A549 (cell line): Measurements from ENCODE around the gene IL3. TPM values are rescaled to one million over a fixed set of nuclear protein-coding genes. Genes with fewer than 3 reads are reported as not detected.

Experiments
- ATAC-seq, 2 experiments: fragments of 200-7000 bp in 1 of 2; fragments of >200 bp in 1 of 2; cut with Nextera tagmentation in 1 of 2; cut with Tn5 transposase in 1 of 2; 3 replicates each; pipeline versions ENCODE4 v1.8.0 to v1.9.1; 2018 to 2020; ENCODE audit warnings: mild to moderate bottlenecking in 1 of 2, moderate library complexity in 1 of 2
- CTCF ChIA-PET: fragments of 300-600 bp; sonication (Branson Sonifier 250); formaldehyde crosslinking; extraction: SDS; loops from one replicate; lab custom pipeline; 2021; ENCODE audit warnings: antibody characterized with exemption, inconsistent platforms; lab: Yijun Ruan, JAX
- POLR2A ChIA-PET: fragments of 350-600 bp; formaldehyde crosslinking; extraction: SDS; loops from one replicate; lab custom pipeline; 2021; ENCODE audit warnings: antibody characterized with exemption, inconsistent platforms; lab: Yijun Ruan, JAX
- DNase-seq, 2 experiments: peaks; one replicate each; pipeline versions ENCODE4 v3.0.0 to v3.0.0-alpha.2; 2011 to 2016; ENCODE audit warnings: low read depth in 1 of 2, low spot score in 1 of 2
- FAIRE-seq: peaks from 2 replicates; lab custom pipeline; 2011; peaks lifted over from hg19 to GRCh38; lab: Jason Lieb, UNC
- H3K27ac ChIP-seq, 2 experiments: fragments of >200 bp; sonication (Bioruptor Twin); formaldehyde crosslinking; 3 replicates each; pipeline ENCODE4 v1.5.1; 2016 to 2017
- H3K4me1 ChIP-seq: fragments of >200 bp; sonication (Bioruptor Twin); formaldehyde crosslinking; 3 replicates; pipeline ENCODE4 v1.6.1; 2016
- H3K4me2 ChIP-seq: fragments of >200 bp; sonication (Bioruptor Twin); formaldehyde crosslinking; 3 replicates; pipeline ENCODE4 v1.6.1; 2016
- H3K4me3 ChIP-seq: fragments of >200 bp; sonication (Bioruptor Twin); formaldehyde crosslinking; 3 replicates; pipeline ENCODE4 v1.5.1; 2016
- H3K9me3 ChIP-seq: fragments of >200 bp; sonication (Bioruptor Twin); formaldehyde crosslinking; 3 replicates; pipeline ENCODE4 v1.6.1; 2016
- CEBPB ChIP-seq, 2 experiments: fragments of >200 bp in 1 of 2; sonication (Bioruptor Twin) in 1 of 2; formaldehyde crosslinking in 1 of 2; IDR thresholded peaks; 2 replicates each; pipeline ENCODE4 v1.6.1; 2012 to 2016
- EHMT2 ChIP-seq: fragments of 200-600 bp; sonication (generic); IDR thresholded peaks from 2 replicates; pipeline ENCODE4 v1.6.1; 2016; ENCODE audit warnings: antibody characterized with exemption, low read depth, mild to moderate bottlenecking, moderate library complexity
- ELK1 ChIP-seq: fragments of 150-350 bp; IDR thresholded peaks from 2 replicates; pipeline ENCODE4 v1.6.1; 2014; ENCODE audit warnings: low read depth, mild to moderate bottlenecking, low read length
- ESRRA ChIP-seq: fragments of 150-350 bp; IDR thresholded peaks from 2 replicates; pipeline ENCODE4 v1.6.1; 2014; ENCODE audit warnings: mild to moderate bottlenecking, low read length, borderline replicate concordance
- GATA3 ChIP-seq: IDR thresholded peaks from 2 replicates; pipeline ENCODE4 v1.6.1; 2012; ENCODE audit warnings: borderline replicate concordance
- HES2 ChIP-seq: fragments of >200 bp; sonication (Bioruptor Twin); formaldehyde crosslinking; IDR thresholded peaks from 2 replicates; pipeline ENCODE4 v1.6.1; 2016
- HEYL ChIP-seq: fragments of 250-450 bp; sonication (Bioruptor Pico); IDR thresholded peaks from 2 replicates; pipeline ENCODE4 v1.8.0; 2021; ENCODE audit warnings: mild to moderate bottlenecking, moderate library complexity
- HOXB13 ChIP-seq: fragments of 250-450 bp; sonication (Bioruptor Pico); IDR thresholded peaks from 2 replicates; pipeline ENCODE4 v1.5.0; 2020; ENCODE audit warnings: low read depth, mild to moderate bottlenecking, moderate library complexity
- JUN ChIP-seq, 2 experiments: fragments of >200 bp; sonication (Bioruptor Twin); formaldehyde crosslinking; IDR thresholded peaks; 2 replicates in 1 of 2; 3 replicates in 1 of 2; pipeline ENCODE4 v1.6.1; 2016 to 2017
- JUNB ChIP-seq: fragments of >200 bp; sonication (Bioruptor Twin); formaldehyde crosslinking; IDR thresholded peaks from 2 replicates; pipeline ENCODE4 v1.6.1; 2016
- NPAS2 ChIP-seq: fragments of 250-450 bp; sonication (Bioruptor Pico); IDR thresholded peaks from 2 replicates; pipeline ENCODE4 v1.8.0; 2022; ENCODE audit warnings: mild to moderate bottlenecking, moderate library complexity, borderline replicate concordance
- POLR2AphosphoS2 ChIP-seq: conservative IDR thresholded peaks from 2 replicates; pipeline ENCODE4 v1.6.1; 2012; ENCODE audit warnings: low read length, improper control_type of control experiment, inconsistent platforms
- RAD21 ChIP-seq, 2 experiments: fragments of >200 bp in 1 of 2; sonication (Bioruptor Twin) in 1 of 2; formaldehyde crosslinking in 1 of 2; IDR thresholded peaks in 1 of 2; conservative IDR thresholded peaks in 1 of 2; 2 replicates in 1 of 2; 3 replicates in 1 of 2; pipeline ENCODE4 v1.6.1; 2012 to 2018; ENCODE audit warnings: inconsistent platforms in 1 of 2
- REST ChIP-seq: fragments of 200-600 bp; sonication (generic); IDR thresholded peaks from 2 replicates; pipeline ENCODE4 v1.6.1; 2016; ENCODE audit warnings: antibody characterized with exemption, mild to moderate bottlenecking, moderate library complexity
- TFCP2L1 ChIP-seq: fragments of 250-450 bp; sonication (Bioruptor Pico); IDR thresholded peaks from 2 replicates; pipeline ENCODE4 v1.5.0; 2021; ENCODE audit warnings: mild to moderate bottlenecking
- ZC3H11A ChIP-seq: fragments of 450-650 bp; IDR thresholded peaks from 2 replicates; pipeline ENCODE4 v1.6.1; 2014; ENCODE audit warnings: antibody characterized with exemption, mild to moderate bottlenecking
- ZSCAN20 ChIP-seq: fragments of 250-450 bp; sonication (Bioruptor Pico); IDR thresholded peaks from 2 replicates; pipeline ENCODE4 v1.8.0; 2022; ENCODE audit warnings: mild to moderate bottlenecking, moderate library complexity
- WGBS: methylation state at CpG from one replicate; pipeline ENCODE4 v1.1.6; 2017; ENCODE audit errors: missing lambda C conversion rate; 5-methylcytosine and 5-hydroxymethylcytosine counted together
- polyA plus RNA-seq, 4 experiments: library from polyadenylated mRNA; depleted of rRNA in 3 of 4; stranded (reverse); fragments of >200 nt; fragmentation: RNase III in 1 of 4; extraction: RNeasy Plus Mini Kit Qiagen cat#74134 plus additional on column Dnase treatment in 1 of 4; gene quantifications; 2 replicates in 3 of 4; 3 replicates in 1 of 4; pipeline ENCODE4 v1.2.3, GENCODE V29; 2011 to 2017
- TF ChIP-seq, protein P1 (sequence below): fragments of 250-450 bp; sonication (Bioruptor Pico); IDR thresholded peaks from 2 replicates; pipeline ENCODE4 v1.5.0; 2021; ENCODE audit warnings: mild to moderate bottlenecking, moderate library complexity, borderline replicate concordance

IL3 gene
- polyA plus RNA-seq, 2 of the 4 experiments (the other 2 are of a cell fraction) = not detected

- FAIRE-seq = no peak
- no peak for DNase-seq
- no peak overlapping the region for H3K4me2 ChIP-seq
- no peak for TF ChIP-seq HOXB13 (CRISPR knock-in tag)
- no peak for TF ChIP-seq GATA3
- TF ChIP-seq EHMT2 = no peak
- TF ChIP-seq HES2 = no peak
- TF ChIP-seq JUNB = no peak
- TF ChIP-seq JUN (IDR thresholded peaks at IDR 0.05) = no peak
- TF ChIP-seq HEYL (CRISPR knock-in tag) = no peak
- TF ChIP-seq CEBPB (IDR thresholded peaks at IDR 0.05) = no peak
- no peak for TF ChIP-seq ELK1
- TF ChIP-seq ZSCAN20 (CRISPR knock-in tag) = no peak
- TF ChIP-seq, protein P1, sequence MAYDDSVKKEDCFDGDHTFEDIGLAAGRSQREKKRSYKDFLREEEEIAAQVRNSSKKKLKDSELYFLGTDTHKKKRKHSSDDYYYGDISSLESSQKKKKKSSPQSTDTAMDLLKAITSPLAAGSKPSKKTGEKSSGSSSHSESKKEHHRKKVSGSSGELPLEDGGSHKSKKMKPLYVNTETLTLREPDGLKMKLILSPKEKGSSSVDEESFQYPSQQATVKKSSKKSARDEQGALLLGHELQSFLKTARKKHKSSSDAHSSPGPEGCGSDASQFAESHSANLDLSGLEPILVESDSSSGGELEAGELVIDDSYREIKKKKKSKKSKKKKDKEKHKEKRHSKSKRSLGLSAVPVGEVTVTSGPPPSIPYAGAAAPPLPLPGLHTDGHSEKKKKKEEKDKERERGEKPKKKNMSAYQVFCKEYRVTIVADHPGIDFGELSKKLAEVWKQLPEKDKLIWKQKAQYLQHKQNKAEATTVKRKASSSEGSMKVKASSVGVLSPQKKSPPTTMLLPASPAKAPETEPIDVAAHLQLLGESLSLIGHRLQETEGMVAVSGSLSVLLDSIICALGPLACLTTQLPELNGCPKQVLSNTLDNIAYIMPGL (CRISPR knock-in tag) = no peak
- no peak for TF ChIP-seq NPAS2
- no peak for TF ChIP-seq ESRRA
- no peak for TF ChIP-seq ZC3H11A
- no peak for TF ChIP-seq POLR2AphosphoS2
- WGBS = 15% methylated on average over 3 of the region's 4 CpGs
- H3K27ac ChIP-seq = no peak overlapping the region
- CTCF ChIA-PET = interaction anchor here (1.5 kb wide), 1 partner anchor 435 kb away, joined by 7 read pairs; no protein-coding TSS in a partner anchor
- POLR2A ChIA-PET = no interaction called here
- ATAC-seq = no peak
- H3K9me3 ChIP-seq = no peaks in the 10 kb centered on the region
- no peaks in the 10 kb centered on the region for H3K4me1 ChIP-seq
- no peak overlapping the region for H3K4me3 ChIP-seq
These were observed 36.4 kb upstream of the IL3 start for GRCh38 chr5:132024117-132024435.

DNA sequence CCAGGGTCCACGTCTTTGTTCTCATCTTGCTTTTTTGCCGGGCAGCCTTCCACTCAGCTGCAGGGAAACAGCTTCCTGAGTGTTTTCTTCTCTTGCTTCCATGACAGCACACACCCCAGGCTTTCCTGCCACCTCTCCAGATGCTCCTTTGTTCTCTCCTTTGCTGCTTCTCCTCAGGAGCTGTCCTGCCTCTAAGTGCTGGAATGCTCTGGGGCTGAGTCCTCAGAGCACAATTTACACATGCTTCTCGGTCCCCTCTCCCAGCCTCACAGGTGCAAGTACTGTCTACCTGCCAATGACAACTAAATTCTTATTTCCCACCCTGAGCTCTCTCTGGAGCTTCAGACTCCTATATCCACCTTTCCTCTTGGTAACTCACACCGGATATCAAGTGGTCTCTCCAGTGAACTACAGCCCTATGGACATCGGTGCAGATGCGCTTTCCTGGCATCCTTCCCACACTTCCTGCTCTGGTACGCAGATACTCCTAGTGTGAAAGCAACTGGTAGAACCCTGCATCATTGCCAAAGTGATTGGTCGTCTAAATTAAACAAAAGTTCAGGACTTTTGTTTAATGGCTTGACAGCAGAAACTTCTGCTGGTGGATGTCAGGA is 35.6 kb upstream of the IL3 start:
- Histone ChIP-seq H3K4me3 (no peak overlapping the region), H3K4me1 (no peaks in the 10 kb centered on the region), H3K27ac (no peak overlapping the region), H3K9me3 (no peaks in the 10 kb centered on the region), H3K4me2 (no peak overlapping the region)
- CTCF ChIA-PET = interaction anchor here (1.3 kb wide), 1 partner anchor 17 kb away, joined by 7 read pairs; no protein-coding TSS in a partner anchor
- ATAC-seq (no peak; a peak in 1 of 6 replicates), FAIRE-seq (no peak), DNase-seq (no peak)
- WGBS = 33% methylated on average over 8 of the region's 8 CpGs
- TF ChIP-seq TFCP2L1 (CRISPR knock-in tag) (no peak), REST (peak; percentile 74), RAD21 (conservative IDR thresholded peaks at IDR 0.05 in 1 of 2, IDR thresholded peaks at IDR 0.05 in 1 of 2) (no peak)
- POLR2A ChIA-PET = no interaction called here
